NCI-H446 treated with DMSO at 0.1 percent for 48 hours (cell line): ENCODE measurements around the gene TIMM10B.
"Not testable (repeated sequence)": the region's sequence is repeated elsewhere in the genome, so short reads cannot be mapped to it uniquely, and the experiment has no call there.

Source experiments
- DNase-seq: peaks from one replicate; lab custom pipeline; 2025; lab: John Stamatoyannopoulos, UW

Gene TIMM10B

GRCh38 chr11:6505577-6506240 is 24.4 kb downstream of the TIMM10B start:
- DNase-seq = peak; percentile 52

- DNase-seq = no peak
Observed at GRCh38 chr11:6516865-6517264, 35.6 kb downstream of the TIMM10B start.

- DNase-seq = no peak
Observed at GRCh38 chr11:6520265-6520664, 39.0 kb downstream of the TIMM10B start.

- not testable (repeated sequence) for DNase-seq
Observed at GRCh38 chr11:6521946-6522345, 40.6 kb downstream of the TIMM10B start.

GRCh38 chr11:6523253-6523652 is 42.0 kb downstream of the TIMM10B start:
- no peak for DNase-seq

- no peak for DNase-seq
Observed at GRCh38 chr11:6526411-6527135, 45.3 kb downstream of the TIMM10B start.

- no peak for DNase-seq
Observed at GRCh38 chr11:6529266-6529665, 48.0 kb downstream of the TIMM10B start.

GRCh38 chr11:6530848-6531247 is 49.5 kb downstream of the TIMM10B start:
- DNase-seq = no peak

GRCh38 chr11:6531267-6531752 is 50.0 kb downstream of the TIMM10B start:
- DNase-seq = no peak
